ENCODE results near the gene RUVBL1. TPM values are rescaled to one million over a fixed set of nuclear protein-coding genes. Genes with fewer than 3 reads are reported as not detected.

The RUVBL1 gene
- 37.8 to 40.6 TPM (median 38.6 TPM) in 3 replicates for total RNA-seq

DNA sequence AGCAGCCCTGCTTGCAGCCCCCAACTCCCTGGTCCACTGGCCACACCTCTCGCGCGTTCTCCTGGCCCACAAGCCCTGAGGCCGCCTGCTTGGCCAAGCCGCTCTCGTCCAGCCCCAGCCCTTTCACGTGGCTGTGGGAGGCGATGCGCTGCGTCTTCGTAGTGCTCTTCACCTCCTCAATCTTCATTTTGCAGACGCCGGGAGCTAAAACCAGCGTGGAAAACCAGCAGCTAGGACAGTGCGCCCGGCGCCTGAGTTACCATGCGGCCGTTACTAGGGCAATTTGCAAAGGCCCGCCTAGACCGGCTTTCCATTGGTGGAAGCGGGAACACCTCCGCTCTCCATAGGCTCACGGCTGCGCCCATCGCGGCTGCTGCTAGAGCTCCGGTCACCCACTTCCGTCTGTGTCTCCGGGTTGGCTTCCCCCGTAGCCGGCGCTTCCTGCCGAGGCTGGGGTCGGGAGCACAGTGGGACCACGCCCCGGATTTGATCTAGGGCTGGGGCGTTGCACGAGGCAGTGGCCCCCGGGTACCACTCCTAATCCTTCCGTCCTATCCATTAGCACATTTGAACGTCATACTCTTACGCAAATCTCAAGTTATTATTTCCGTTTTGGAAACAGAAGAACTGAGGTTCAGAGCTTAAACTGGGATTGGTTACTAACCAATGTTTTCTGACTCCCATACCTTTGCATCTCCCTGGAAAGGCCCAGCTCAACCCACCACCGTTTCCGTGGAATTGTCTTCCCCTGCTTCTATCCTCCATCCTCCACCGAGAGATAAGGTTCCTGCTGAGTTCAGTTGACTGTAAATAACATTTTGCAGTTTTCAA is at the start of gene RUVBL1:
TSS of gene RUVBL1 (minus strand) at position 275 of the 831 bp plus-strand sequence. CDS start at position 187, 88 bp downstream.
- peaks cover 11% of the 10 kb centered on the region for H3K27me3 Mint-ChIP-seq (ENCODE audit: low read depth)
- peak; percentile 91 to 94 for DNase-seq (ENCODE audit: low spot score in 2 of 2, unreplicated experiment in 2 of 2)
- peaks cover 3% of the 10 kb centered on the region for H3K36me3 Mint-ChIP-seq
- peaks cover 20% of the 10 kb centered on the region for H3K4me1 Mint-ChIP-seq
- TF ChIP-seq, protein P1, sequence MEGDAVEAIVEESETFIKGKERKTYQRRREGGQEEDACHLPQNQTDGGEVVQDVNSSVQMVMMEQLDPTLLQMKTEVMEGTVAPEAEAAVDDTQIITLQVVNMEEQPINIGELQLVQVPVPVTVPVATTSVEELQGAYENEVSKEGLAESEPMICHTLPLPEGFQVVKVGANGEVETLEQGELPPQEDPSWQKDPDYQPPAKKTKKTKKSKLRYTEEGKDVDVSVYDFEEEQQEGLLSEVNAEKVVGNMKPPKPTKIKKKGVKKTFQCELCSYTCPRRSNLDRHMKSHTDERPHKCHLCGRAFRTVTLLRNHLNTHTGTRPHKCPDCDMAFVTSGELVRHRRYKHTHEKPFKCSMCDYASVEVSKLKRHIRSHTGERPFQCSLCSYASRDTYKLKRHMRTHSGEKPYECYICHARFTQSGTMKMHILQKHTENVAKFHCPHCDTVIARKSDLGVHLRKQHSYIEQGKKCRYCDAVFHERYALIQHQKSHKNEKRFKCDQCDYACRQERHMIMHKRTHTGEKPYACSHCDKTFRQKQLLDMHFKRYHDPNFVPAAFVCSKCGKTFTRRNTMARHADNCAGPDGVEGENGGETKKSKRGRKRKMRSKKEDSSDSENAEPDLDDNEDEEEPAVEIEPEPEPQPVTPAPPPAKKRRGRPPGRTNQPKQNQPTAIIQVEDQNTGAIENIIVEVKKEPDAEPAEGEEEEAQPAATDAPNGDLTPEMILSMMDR (IDR thresholded peaks at IDR 0.05; ENCODE audit: unreplicated experiment) = no peak
- peak within 1 kb of the TSS; percentile 98 for H3K4me3 Mint-ChIP-seq
- peaks cover 3% of the 10 kb centered on the region for H3K9me3 Mint-ChIP-seq
- H3K27ac Mint-ChIP-seq = peak within 1 kb of the TSS; percentile 98

DNA sequence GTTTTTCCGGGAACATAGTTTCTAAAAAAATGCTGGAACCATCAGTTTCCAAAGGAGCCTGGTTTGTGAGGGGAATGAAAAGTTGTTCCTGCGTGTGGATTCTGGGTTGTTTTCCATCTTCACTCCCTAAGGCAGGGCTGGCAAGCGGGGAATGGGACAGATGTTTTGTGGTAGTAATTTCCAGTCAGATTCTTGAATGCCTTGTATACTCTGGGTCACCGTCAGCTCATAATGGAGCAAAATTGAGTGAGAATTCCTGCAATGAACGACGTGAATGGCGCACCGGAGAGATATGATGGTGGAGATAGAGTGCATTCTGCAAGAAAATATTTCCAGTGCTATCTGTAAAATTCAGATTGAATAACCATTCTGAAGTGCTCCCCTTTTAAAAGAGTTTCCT is 49.6 kb upstream of the RUVBL1 start:
- no peak for DNase-seq (ENCODE audit: low spot score in 2 of 2, unreplicated experiment in 2 of 2)
- H3K36me3 Mint-ChIP-seq = no peaks in the 10 kb centered on the region
- H3K4me3 Mint-ChIP-seq = no peak overlapping the region
- H3K9me3 Mint-ChIP-seq = no peaks in the 10 kb centered on the region
- H3K27me3 Mint-ChIP-seq (ENCODE audit: low read depth) = no peaks in the 10 kb centered on the region
- peaks cover 57% of the 10 kb centered on the region for H3K4me1 Mint-ChIP-seq
- TF ChIP-seq, protein P1 (IDR thresholded peaks at IDR 0.05; ENCODE audit: unreplicated experiment) = no peak
- H3K27ac Mint-ChIP-seq = peak overlapping the region; percentile 73

DNA sequence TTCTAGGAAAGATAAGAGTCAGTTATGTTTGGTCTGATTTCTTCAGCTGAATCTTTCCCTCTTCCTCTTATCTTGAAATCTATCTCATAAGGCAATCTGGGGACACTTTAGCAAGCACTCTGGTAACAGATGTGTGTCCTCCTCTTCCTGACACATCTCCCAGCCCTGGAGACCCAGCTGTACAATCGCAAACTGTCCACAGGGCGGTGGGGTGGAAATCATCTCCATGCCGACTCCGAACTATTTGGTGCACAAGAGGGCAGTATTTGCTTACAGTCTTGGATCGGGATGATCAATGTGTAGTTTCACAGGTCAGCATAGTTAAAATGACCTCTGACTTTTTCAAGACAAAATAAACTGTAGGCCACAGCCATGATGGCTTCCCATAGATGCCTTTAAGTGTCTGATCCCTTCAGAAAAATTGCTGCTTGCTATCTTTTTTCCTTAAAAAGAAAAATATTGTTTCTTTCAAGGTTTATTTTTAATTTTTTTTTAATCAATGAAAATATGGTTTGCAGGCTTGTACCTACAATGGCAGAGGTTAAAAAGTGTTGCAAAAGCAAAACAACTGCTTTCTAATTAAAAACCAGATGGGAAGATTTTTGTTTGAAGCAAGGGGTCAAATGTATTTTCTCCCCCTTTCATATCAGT is 47.4 kb upstream of the RUVBL1 start:
- Mint-ChIP-seq H3K9me3 (no peaks in the 10 kb centered on the region), H3K4me1 (peaks cover 60% of the 10 kb centered on the region), H3K27ac (peak overlapping the region; percentile 78), H3K4me3 (no peak overlapping the region), H3K27me3 (ENCODE audit: low read depth) (no peaks in the 10 kb centered on the region), H3K36me3 (no peaks in the 10 kb centered on the region)
- TF ChIP-seq, protein P1 (IDR thresholded peaks at IDR 0.05; ENCODE audit: unreplicated experiment) = peak; percentile 46
- DNase-seq (ENCODE audit: low spot score in 2 of 2, unreplicated experiment in 2 of 2) = peak; percentile 39 to 68

DNA sequence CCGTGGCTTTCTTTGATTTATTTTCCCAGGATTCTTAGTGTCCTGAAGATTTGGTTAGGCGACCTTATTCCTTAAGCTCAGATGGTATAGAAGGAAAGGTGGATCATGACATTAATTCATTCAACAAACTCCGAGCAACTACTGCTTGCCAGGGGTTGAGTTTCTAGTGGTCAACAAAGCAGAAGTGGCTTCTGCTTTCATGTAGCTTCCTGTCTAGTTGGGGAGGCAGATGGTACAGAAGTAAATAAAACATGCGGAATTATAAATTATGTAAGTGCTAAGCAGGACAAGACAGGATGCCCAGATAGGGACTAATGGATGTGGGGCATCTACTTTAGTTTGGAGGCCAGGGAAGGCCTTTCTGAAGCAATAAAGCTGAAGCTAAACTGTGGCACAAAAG is 45.2 kb upstream of the RUVBL1 start:
- no peaks in the 10 kb centered on the region for H3K9me3 Mint-ChIP-seq
- H3K27me3 Mint-ChIP-seq (ENCODE audit: low read depth) = no peaks in the 10 kb centered on the region
- H3K4me3 Mint-ChIP-seq = no peak overlapping the region
- TF ChIP-seq, protein P1 (IDR thresholded peaks at IDR 0.05; ENCODE audit: unreplicated experiment) = no peak
- DNase-seq (ENCODE audit: low spot score in 2 of 2, unreplicated experiment in 2 of 2) = no peak
- peak overlapping the region; percentile 80 for H3K27ac Mint-ChIP-seq
- H3K4me1 Mint-ChIP-seq = peaks cover 46% of the 10 kb centered on the region
- H3K36me3 Mint-ChIP-seq = no peaks in the 10 kb centered on the region

DNA sequence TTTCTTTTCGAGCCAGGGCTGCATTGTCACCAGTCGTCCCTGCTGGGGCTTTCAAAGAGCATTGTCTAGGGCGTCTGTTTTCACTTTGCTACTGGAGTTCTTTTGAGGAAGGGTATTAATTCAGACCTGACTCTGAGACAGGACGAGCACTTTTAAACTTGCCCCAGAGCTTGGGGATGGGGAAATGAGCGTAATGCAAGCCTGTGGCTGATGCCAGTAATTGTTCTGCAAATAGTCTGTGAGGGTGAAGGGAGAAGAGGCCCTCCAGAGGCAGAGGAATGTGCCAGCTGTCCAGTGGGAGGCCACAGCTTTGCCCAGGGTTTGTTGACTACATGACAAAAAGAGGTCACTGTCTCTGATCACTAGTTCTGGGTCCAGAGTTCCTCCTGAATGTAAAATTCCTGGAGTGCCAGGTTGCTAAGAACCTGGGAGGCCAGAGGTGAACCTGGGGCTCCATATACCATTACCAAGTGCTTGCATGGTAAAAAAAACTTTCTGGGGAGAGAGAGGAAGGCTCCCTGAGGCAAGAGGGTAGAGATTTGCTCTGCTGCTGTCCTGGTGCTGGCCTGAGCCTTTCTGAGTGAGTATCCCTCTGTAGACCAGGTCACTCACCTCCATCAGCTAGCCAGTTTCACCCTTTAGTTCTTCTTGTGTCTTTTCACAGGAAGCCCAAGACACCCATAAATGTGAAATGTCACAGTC is 44.5 kb upstream of the RUVBL1 start:
- Mint-ChIP-seq H3K4me1 (peaks cover 39% of the 10 kb centered on the region), H3K27ac (peak overlapping the region; percentile 80), H3K36me3 (no peaks in the 10 kb centered on the region), H3K27me3 (ENCODE audit: low read depth) (no peaks in the 10 kb centered on the region), H3K9me3 (no peaks in the 10 kb centered on the region), H3K4me3 (no peak overlapping the region)
- TF ChIP-seq, protein P1 (IDR thresholded peaks at IDR 0.05; ENCODE audit: unreplicated experiment) = no peak
- no peak for DNase-seq (ENCODE audit: low spot score in 2 of 2, unreplicated experiment in 2 of 2)

Measured in mesothelial cell of epicardium (in vitro differentiated cells).